Left lung (tissue), 10 donors: ENCODE data around the gene C4B. TPM values are rescaled to one million over a fixed set of nuclear protein-coding genes. Genes with fewer than 3 reads are reported as not detected.
A peak's percentile ranks its signal among the peaks of the same experiment; 100 is the strongest.

Experiments
- ATAC-seq: fragments of 200-7000 bp; cut with Tn5 transposase; one replicate; pipeline ENCODE4 v1.9.1; 2020; ENCODE audit warnings: moderate library complexity
- DNase-seq, 4 donors: peaks; one replicate each; pipeline ENCODE4 v3.0.0-alpha.2; 2013 to 2020
- H3K27ac ChIP-seq, 2 donors: fragments of 200-600 bp; sonication (generic) in 1 of 2; one replicate each; pipeline versions ENCODE4 v1.5.0 to v1.8.0; 2020 to 2021
- H3K27me3 ChIP-seq, 2 donors: fragments of 200-600 bp; sonication (generic) in 1 of 2; one replicate each; pipeline versions ENCODE4 v1.5.0 to v1.8.0; 2020 to 2021
- H3K36me3 ChIP-seq, 2 donors: fragments of 200-600 bp; sonication (generic) in 1 of 2; one replicate each; pipeline versions ENCODE4 v1.5.0 to v1.8.0; 2020 to 2021
- H3K4me1 ChIP-seq, 2 donors: fragments of 200-600 bp; one replicate each; pipeline ENCODE4 v1.8.0; 2021
- H3K4me3 ChIP-seq, 2 donors: fragments of 200-600 bp; sonication (generic) in 1 of 2; one replicate each; pipeline versions ENCODE4 v1.5.0 to v1.8.0; 2020 to 2021; ENCODE audit warnings: mild to moderate bottlenecking in 1 of 2
- H3K9me3 ChIP-seq, 2 donors: fragments of 200-600 bp; sonication (generic) in 1 of 2; one replicate each; pipeline versions ENCODE4 v1.5.0 to v1.8.0; 2020 to 2021
- intact Hi-C, 2 donors: fragments of 100-400 bp; cut with DNase I; formaldehyde crosslinking; loops; one replicate each; pipeline versions ENCODE4 v1.11.2 to v1.14.2; 2022
- polyA plus RNA-seq, 6 donors: library from polyadenylated mRNA; unstranded; fragments of 120-200 nt; gene quantifications; one replicate each; pipeline ENCODE4 v1.2.1, GENCODE V29; 2013; ENCODE audit not compliant: insufficient read length in 6 of 6
- total RNA-seq, 2 donors: library from RNA; stranded (reverse); fragmentation: NEBNext Ultra II Directional; extraction: Animal tissue kit (Norgen Biotek cat#: 25700); gene quantifications; one replicate each; pipeline ENCODE4 v1.2.1, GENCODE V29; 2021
- TF ChIP-seq, protein P1 (sequence below), 2 donors: fragments of 200-600 bp; sonication (generic) in 1 of 2; IDR thresholded peaks; one replicate each; pipeline versions ENCODE4 v1.5.0 to v1.8.0; 2021; ENCODE audit warnings: antibody characterized with exemption in 2 of 2
- donor health status: DM: no; HTN: yes; CAD: no.
- donor health status: DM: no; HTN: no; CAD: no.

Gene C4B
- total and polyA plus RNA-seq, 8 donors, result 8.2 to 101 (median 13.3) TPM

DNA sequence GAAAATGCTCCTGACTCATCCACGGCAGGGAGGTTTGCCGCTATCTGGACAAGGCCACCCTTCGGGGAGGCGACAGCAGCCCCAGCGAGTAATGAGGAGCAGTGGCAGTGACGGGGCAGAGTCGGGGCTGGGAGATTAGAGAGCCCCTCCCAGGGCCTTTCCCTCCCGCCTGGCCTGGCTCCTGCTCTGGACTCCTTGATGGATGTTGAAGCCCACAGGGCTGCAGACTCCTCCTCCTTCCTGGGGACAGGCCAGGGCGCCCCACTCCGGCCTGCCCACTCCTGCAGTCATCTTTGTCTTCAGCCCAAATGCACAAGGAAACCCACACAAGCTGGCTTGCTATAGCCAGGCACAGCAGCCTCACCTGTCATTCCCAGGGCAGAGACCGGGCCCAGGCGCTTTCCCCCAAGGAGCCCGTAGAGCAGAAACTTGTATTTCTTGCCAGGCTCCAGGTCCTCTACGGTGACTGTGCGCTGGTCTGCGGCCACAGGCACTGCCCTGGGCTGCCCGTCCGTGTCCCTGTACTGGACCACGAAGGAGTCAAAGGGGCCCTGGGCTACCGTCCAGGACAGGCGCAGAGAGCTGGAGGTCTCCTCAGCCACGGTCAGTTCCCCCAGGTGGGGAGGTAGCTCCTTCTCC, 31.3 kb downstream of the C4B start:
- Histone ChIP-seq H3K27me3 (peaks cover 0 to 9% of the 10 kb centered on the region in 2 donors), H3K27ac (peak overlapping the region; percentile 27 to 57), H3K4me3 (no peak overlapping the region), H3K4me1 (peaks cover 0 to 21% of the 10 kb centered on the region in 2 donors), H3K36me3 (no peaks in the 10 kb centered on the region), H3K9me3 (no peaks in the 10 kb centered on the region)
- TF ChIP-seq, protein P1, sequence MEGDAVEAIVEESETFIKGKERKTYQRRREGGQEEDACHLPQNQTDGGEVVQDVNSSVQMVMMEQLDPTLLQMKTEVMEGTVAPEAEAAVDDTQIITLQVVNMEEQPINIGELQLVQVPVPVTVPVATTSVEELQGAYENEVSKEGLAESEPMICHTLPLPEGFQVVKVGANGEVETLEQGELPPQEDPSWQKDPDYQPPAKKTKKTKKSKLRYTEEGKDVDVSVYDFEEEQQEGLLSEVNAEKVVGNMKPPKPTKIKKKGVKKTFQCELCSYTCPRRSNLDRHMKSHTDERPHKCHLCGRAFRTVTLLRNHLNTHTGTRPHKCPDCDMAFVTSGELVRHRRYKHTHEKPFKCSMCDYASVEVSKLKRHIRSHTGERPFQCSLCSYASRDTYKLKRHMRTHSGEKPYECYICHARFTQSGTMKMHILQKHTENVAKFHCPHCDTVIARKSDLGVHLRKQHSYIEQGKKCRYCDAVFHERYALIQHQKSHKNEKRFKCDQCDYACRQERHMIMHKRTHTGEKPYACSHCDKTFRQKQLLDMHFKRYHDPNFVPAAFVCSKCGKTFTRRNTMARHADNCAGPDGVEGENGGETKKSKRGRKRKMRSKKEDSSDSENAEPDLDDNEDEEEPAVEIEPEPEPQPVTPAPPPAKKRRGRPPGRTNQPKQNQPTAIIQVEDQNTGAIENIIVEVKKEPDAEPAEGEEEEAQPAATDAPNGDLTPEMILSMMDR (IDR thresholded peaks at IDR 0.05), result no peak
- ATAC-seq (no peak), DNase-seq (peak in 2 of 4 donors; percentile 22 to 66)
- intact Hi-C loops, result no loop called here

DNA sequence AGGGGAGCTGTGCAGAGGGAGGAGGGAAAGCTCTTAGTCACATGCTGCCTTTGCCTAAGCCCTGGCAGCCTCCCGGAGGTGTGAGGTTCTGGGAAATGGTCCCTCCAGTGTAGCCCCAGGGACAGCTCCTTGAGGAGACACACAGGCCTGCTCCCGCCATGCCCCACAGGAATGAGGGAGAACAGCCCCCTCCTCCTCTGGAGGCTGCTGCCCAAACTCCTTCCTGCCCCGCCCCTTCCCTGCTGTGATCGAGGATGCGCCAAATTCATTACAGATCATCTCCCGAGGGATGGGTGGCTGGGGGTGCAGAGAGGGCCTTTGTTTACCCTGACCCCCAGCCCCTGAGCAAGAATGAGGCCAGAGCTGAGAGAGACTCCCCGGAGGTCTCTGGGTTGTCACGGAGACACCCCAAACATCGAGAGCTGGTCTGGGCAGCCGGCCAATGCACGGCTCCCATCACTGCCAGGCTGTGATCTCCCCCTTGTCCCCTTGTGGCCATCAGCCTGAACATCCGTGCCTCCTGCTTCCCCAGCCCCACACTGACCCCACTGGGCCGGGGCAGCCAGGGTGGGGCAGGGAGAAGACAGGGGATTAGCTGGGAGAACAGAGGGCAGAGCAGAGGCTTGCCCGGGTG, 32.0 kb downstream of the C4B start:
- H3K9me3 ChIP-seq, result no peaks in the 10 kb centered on the region
- peak overlapping the region; percentile 27 to 57 for H3K27ac ChIP-seq
- H3K36me3 ChIP-seq, result no peaks in the 10 kb centered on the region
- intact Hi-C loops, result no loop called here
- TF ChIP-seq, protein P1 (IDR thresholded peaks at IDR 0.05), result no peak
- H3K27me3 ChIP-seq, result peaks cover 0 to 9% of the 10 kb centered on the region in 2 donors
- peak in 3 of 4 donors; percentile 35 to 76 (median 69) for DNase-seq
- no peak for ATAC-seq
- no peak overlapping the region for H3K4me3 ChIP-seq
- peaks cover 0 to 21% of the 10 kb centered on the region in 2 donors for H3K4me1 ChIP-seq

DNA sequence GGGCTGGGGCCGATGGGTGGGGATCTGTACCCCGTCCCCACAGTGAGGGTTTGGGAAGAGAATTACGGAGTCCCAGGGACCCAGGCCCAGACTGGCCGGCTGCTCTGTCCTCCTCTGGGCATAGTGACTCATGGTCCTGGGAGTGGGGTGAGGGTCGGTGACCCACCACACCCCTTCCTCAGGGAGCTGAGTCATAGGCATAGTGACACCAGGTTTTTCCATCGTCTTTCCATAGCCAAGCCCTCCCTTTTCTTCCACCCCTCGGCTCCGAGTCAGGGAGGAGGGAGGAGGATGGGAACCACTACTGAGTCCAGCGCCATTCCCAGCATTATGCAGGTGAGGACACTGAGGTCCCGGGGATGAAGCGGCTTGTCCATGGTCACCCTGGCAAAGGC, 32.5 kb downstream of the C4B start:
- Histone ChIP-seq H3K4me3 (no peak overlapping the region), H3K36me3 (no peaks in the 10 kb centered on the region), H3K27ac (peak overlapping the region; percentile 27 to 57), H3K27me3 (peaks cover 0 to 9% of the 10 kb centered on the region in 2 donors), H3K4me1 (peaks cover 0 to 21% of the 10 kb centered on the region in 2 donors), H3K9me3 (no peaks in the 10 kb centered on the region)
- ATAC-seq, result peak; percentile 44
- peak in 1 of 4 donors; percentile 10 for DNase-seq
- TF ChIP-seq, protein P1 (IDR thresholded peaks at IDR 0.05), result no peak
- intact Hi-C loops, result no loop called here

DNA sequence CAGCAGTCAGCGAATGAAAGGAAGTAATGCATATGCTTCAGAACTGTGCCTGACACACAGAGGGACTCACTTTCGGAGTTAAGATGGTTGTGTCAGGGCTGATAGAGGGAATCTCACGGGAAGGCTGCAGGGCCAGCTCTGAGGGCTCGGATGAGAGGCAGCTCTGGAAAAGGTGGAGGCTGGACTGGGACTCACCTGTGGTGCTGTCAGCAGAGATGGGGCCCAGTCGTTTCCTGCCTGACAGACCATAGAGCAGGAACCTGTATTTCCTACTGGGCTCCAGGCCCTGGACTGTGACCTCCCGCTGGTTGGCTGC, 32.9 kb downstream of the C4B start:
- ATAC-seq, result no peak
- TF ChIP-seq, protein P1 (IDR thresholded peaks at IDR 0.05), result no peak
- Histone ChIP-seq H3K9me3 (no peaks in the 10 kb centered on the region), H3K27me3 (peaks cover 0 to 9% of the 10 kb centered on the region in 2 donors), H3K36me3 (peaks cover 0 to 2% of the 10 kb centered on the region in 2 donors), H3K27ac (peak overlapping the region in 1 of 2 donors; percentile 57), H3K4me1 (peaks cover 0 to 21% of the 10 kb centered on the region in 2 donors), H3K4me3 (no peak overlapping the region)
- no peak for DNase-seq
- intact Hi-C loops, result no loop called here
